Fibroblast of villous mesenchyme (primary cell): Measurements from ENCODE around the gene PFDN5. TPM values are rescaled to one million over a fixed set of nuclear protein-coding genes. Genes with fewer than 3 reads are reported as not detected.

Experiments
- DNase-seq: peaks from one replicate; pipeline ENCODE4 v3.0.0-alpha.2; 2010; ENCODE audit warnings: low read depth
- H3K4me3 ChIP-seq: 2 replicates; pipeline ENCODE4 v1.5.1; 2011; ENCODE audit warnings: low read depth, mild to moderate bottlenecking, low read length
- CTCF ChIP-seq: IDR thresholded peaks from 2 replicates; pipeline ENCODE4 v1.5.1; 2012; ENCODE audit warnings: low read depth, mild to moderate bottlenecking, low read length; ENCODE audit not compliant: insufficient read depth
- total RNA-seq: library from RNA; depleted of rRNA; stranded (reverse); fragments of >200 nt; gene quantifications from 2 replicates; pipeline ENCODE4 v1.2.3, GENCODE V29; 2012

PFDN5 gene
- total RNA-seq, 1 donor = 382 TPM

GRCh38 chr12:53313996-53314395, 18.7 kb downstream of the PFDN5 start:
- DNase-seq = no peak
- H3K4me3 ChIP-seq = no peak overlapping the region
- TF ChIP-seq CTCF = no peak

GRCh38 chr12:53320352-53321195, 25.2 kb downstream of the PFDN5 start:
- TF ChIP-seq CTCF = no peak
- H3K4me3 ChIP-seq = peak overlapping the region; percentile 84
- peak; percentile 44 for DNase-seq

- TF ChIP-seq CTCF = no peak
- DNase-seq = no peak
Measured at GRCh38 chr12:53324113-53324778, 28.9 kb downstream of the PFDN5 start.

GRCh38 chr12:53324779-53325510, 29.6 kb downstream of the PFDN5 start:
- peak; percentile 93 for DNase-seq
- peak; percentile 79 for TF ChIP-seq CTCF
- H3K4me3 ChIP-seq = peak overlapping the region; percentile 70

More at GRCh38 chr12:53324113-53324778, 28.9 kb downstream of the PFDN5 start:
- H3K4me3 ChIP-seq = peak overlapping the region; percentile 70

- TF ChIP-seq CTCF = no peak
- DNase-seq = no peak
- H3K4me3 ChIP-seq = peak overlapping the region; percentile 70
Measured at GRCh38 chr12:53325511-53326061, 30.2 kb downstream of the PFDN5 start.

- no peak for TF ChIP-seq CTCF
- DNase-seq = no peak
- no peak overlapping the region for H3K4me3 ChIP-seq
Measured at GRCh38 chr12:53326460-53327185, 31.3 kb downstream of the PFDN5 start.
